GM23248 (cell line): ENCODE data around the gene GLCCI1. TPM values are rescaled to one million over a fixed set of nuclear protein-coding genes. Genes with fewer than 3 reads are reported as not detected.

Experiments used
- DNase-seq: peaks from one replicate; pipeline ENCODE4 v3.0.0-alpha.2; 2015
- H2AFZ ChIP-seq: fragments of 200-600 bp; sonication (generic); 2 replicates; pipeline ENCODE4 v1.6.1; 2016; ENCODE audit warnings: antibody characterized with exemption
- H3F3A ChIP-seq: fragments of 200-600 bp; sonication (generic); 2 replicates; pipeline ENCODE4 v1.6.1; 2016; ENCODE audit warnings: mild to moderate bottlenecking, antibody characterized with exemption, mixed run types; ENCODE audit not compliant: insufficient read depth
- H3K27ac ChIP-seq: fragments of 200-600 bp; sonication (generic); 2 replicates; pipeline ENCODE4 v1.5.1; 2016; ENCODE audit warnings: mild to moderate bottlenecking
- H3K27me3 ChIP-seq: fragments of 200-600 bp; sonication (generic); replicated peaks from 2 replicates; pipeline ENCODE4 v1.6.1; 2016; ENCODE audit warnings: mild to moderate bottlenecking; ENCODE audit not compliant: insufficient read depth
- H3K36me3 ChIP-seq: fragments of 200-600 bp; sonication (generic); 2 replicates; pipeline ENCODE4 v1.6.1; 2016; ENCODE audit warnings: low read depth, mild to moderate bottlenecking
- H3K4me1 ChIP-seq: fragments of 200-600 bp; sonication (generic); 2 replicates; pipeline ENCODE4 v1.6.1; 2016; ENCODE audit warnings: mild to moderate bottlenecking; ENCODE audit not compliant: insufficient read depth
- H3K4me2 ChIP-seq: fragments of 200-600 bp; sonication (generic); one replicate; pipeline ENCODE4 v1.6.1; 2016; ENCODE audit warnings: mild to moderate bottlenecking; ENCODE audit not compliant: unreplicated experiment
- H3K4me3 ChIP-seq: fragments of 200-600 bp; sonication (generic); 2 replicates; pipeline ENCODE4 v1.5.1; 2016; ENCODE audit warnings: mild to moderate bottlenecking
- H3K79me2 ChIP-seq: fragments of 200-600 bp; sonication (generic); 2 replicates; pipeline ENCODE4 v1.6.1; 2016; ENCODE audit warnings: mild to moderate bottlenecking; ENCODE audit not compliant: insufficient read depth
- H3K9ac ChIP-seq: fragments of 200-600 bp; sonication (generic); 2 replicates; pipeline ENCODE4 v1.6.1; 2016; ENCODE audit warnings: mild to moderate bottlenecking
- H3K9me2 ChIP-seq: fragments of 200-600 bp; sonication (generic); 2 replicates; pipeline ENCODE4 v1.6.1; 2016; ENCODE audit warnings: mixed run types, mild to moderate bottlenecking, moderate library complexity; ENCODE audit not compliant: insufficient read depth
- H3K9me3 ChIP-seq: fragments of 200-600 bp; sonication (generic); one replicate; pipeline ENCODE4 v1.6.1; 2017; ENCODE audit warnings: low read depth
- H4K20me1 ChIP-seq: fragments of 200-600 bp; sonication (generic); 2 replicates; pipeline ENCODE4 v1.6.0; 2016; ENCODE audit not compliant: insufficient read depth
- EZH2 ChIP-seq: fragments of 200-600 bp; sonication (generic); IDR thresholded peaks from 2 replicates; pipeline ENCODE4 v1.6.1; 2018; ENCODE audit warnings: antibody characterized with exemption, mild to moderate bottlenecking; ENCODE audit not compliant: insufficient read depth, poor library complexity, severe bottlenecking
- EZH2phosphoT487 ChIP-seq: fragments of 200-600 bp; sonication (generic); IDR thresholded peaks from 2 replicates; pipeline ENCODE4 v1.6.1; 2018; ENCODE audit warnings: antibody characterized with exemption, moderate library complexity, mild to moderate bottlenecking, low read depth; ENCODE audit not compliant: insufficient read depth
- WGBS, 2 experiments: methylation state at CpG; one replicate each; pipeline ENCODE4 v1.1.6; 2015 to 2017; ENCODE audit warnings: low lambda C conversion rate in 2 of 2, low coverage in 1 of 2; ENCODE audit errors: missing lambda C conversion rate in 2 of 2; 5-methylcytosine and 5-hydroxymethylcytosine counted together
- in situ Hi-C: fragments of 300-500 bp; cut with MboI; formaldehyde crosslinking; loops from 2 replicates; pipeline ENCODE4 v1.15.0; 2020
- polyA plus RNA-seq: library from polyadenylated mRNA; unstranded; fragments of >200 nt; fragmentation: Nextera tagmentation; extraction: Ambion mirVana; gene quantifications from 2 replicates; pipeline ENCODE4 v1.2.1, GENCODE V29; 2016
- total RNA-seq: library from RNA; depleted of rRNA; stranded (reverse); fragments of >200 nt; shearing (Covaris generic); gene quantifications from 2 replicates; pipeline ENCODE4 v1.2.3, GENCODE V29; 2014

GLCCI1 gene
- total and polyA plus RNA-seq, 2 experiments from 2014 or later: 2.5 to 3.0 TPM

GRCh38 chr7:8125680-8126444 is 157.3 kb downstream of the GLCCI1 start:
- H3K9ac ChIP-seq: no peak overlapping the region
- H3K9me2 ChIP-seq: no peaks in the 10 kb centered on the region
- 0 out of 2 replicates have a peak, but pooled peaks cover 4% of the 10 kb centered on the region for H3K27me3 ChIP-seq
- no peak overlapping the region for H3K27ac ChIP-seq
- DNase-seq: no peak
- TF ChIP-seq EZH2phosphoT487 (no peak), EZH2 (no peak)
- no peaks in the 10 kb centered on the region for H3K79me2 ChIP-seq
- no peaks in the 10 kb centered on the region for H3K36me3 ChIP-seq
- H2AFZ ChIP-seq: no peak overlapping the region
- no peak overlapping the region for H3K4me3 ChIP-seq
- in situ Hi-C loops: no loop called here
- 18 to 25% methylated on average over 8 of the region's 8 CpGs for WGBS, 2 experiments
- no peaks in the 10 kb centered on the region for H4K20me1 ChIP-seq
- no peaks in the 10 kb centered on the region for H3F3A ChIP-seq
- no peaks in the 10 kb centered on the region for H3K4me1 ChIP-seq
- H3K4me2 ChIP-seq: no peak overlapping the region
- no peaks in the 10 kb centered on the region for H3K9me3 ChIP-seq

DNA sequence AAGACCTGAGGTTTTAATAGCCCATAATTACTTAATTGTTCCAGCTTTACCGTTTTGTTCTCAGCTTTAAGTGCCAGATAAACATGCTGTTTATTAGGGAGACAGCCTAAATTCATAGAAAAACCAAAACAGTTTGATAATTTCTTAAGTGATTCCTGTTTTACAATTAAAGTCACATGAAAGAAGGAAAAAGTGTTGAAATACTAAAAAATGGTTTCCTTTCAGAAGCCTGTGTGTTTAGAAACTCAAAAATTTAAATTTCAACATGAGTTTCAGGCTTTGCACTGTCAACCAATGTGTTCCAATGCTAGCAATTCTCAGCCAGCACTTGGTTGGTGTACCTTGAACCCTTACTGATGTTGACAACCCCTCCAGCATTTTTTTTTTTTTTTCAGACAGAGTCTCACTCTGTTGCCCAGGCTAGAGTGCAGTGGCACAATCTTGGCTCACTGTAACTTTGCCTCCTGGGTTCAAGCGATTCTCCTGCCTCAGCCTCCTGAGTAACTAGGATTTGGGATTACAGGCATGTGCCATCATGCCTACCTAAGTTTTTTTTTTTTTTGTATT is 158.1 kb downstream of the GLCCI1 start:
- H2AFZ ChIP-seq: no peak overlapping the region
- H3F3A ChIP-seq: no peaks in the 10 kb centered on the region
- no peak overlapping the region for H3K9ac ChIP-seq
- H3K36me3 ChIP-seq: no peaks in the 10 kb centered on the region
- H3K4me1 ChIP-seq: no peaks in the 10 kb centered on the region
- no peak overlapping the region for H3K4me2 ChIP-seq
- TF ChIP-seq EZH2phosphoT487 (no peak), EZH2 (no peak)
- H3K9me2 ChIP-seq: no peaks in the 10 kb centered on the region
- in situ Hi-C loops: no loop called here
- no peaks in the 10 kb centered on the region for H4K20me1 ChIP-seq
- no peaks in the 10 kb centered on the region for H3K79me2 ChIP-seq
- 38 to 41% methylated on average over 2 of the region's 2 CpGs for WGBS, 2 experiments
- no peaks in the 10 kb centered on the region for H3K9me3 ChIP-seq
- H3K4me3 ChIP-seq: no peak overlapping the region
- DNase-seq: no peak
- H3K27me3 ChIP-seq: 0 out of 2 replicates have a peak, but pooled peaks cover 4% of the 10 kb centered on the region
- no peak overlapping the region for H3K27ac ChIP-seq

- Histone ChIP-seq H3K27ac (no peak overlapping the region), H3K9me3 (no peaks in the 10 kb centered on the region), H2AFZ (no peak overlapping the region), H3K79me2 (no peaks in the 10 kb centered on the region), H4K20me1 (no peaks in the 10 kb centered on the region), H3K9me2 (no peaks in the 10 kb centered on the region), H3K36me3 (no peaks in the 10 kb centered on the region), H3K27me3 (0 out of 2 replicates have a peak, but pooled peaks cover 4% of the 10 kb centered on the region), H3K9ac (no peak overlapping the region), H3F3A (no peaks in the 10 kb centered on the region), H3K4me3 (no peak overlapping the region), H3K4me2 (no peak overlapping the region), H3K4me1 (no peaks in the 10 kb centered on the region)
- in situ Hi-C loops: no loop called here
- WGBS, 2 experiments: 26 to 35% methylated on average over 12 of the region's 12 CpGs
- DNase-seq: no peak
- TF ChIP-seq EZH2phosphoT487: no peak
- TF ChIP-seq EZH2: no peak
These were observed 160.1 kb downstream of the GLCCI1 start for GRCh38 chr7:8128449-8129317.

- Histone ChIP-seq H3K27ac (no peak overlapping the region), H3F3A (no peaks in the 10 kb centered on the region), H3K36me3 (no peaks in the 10 kb centered on the region), H3K27me3 (0 out of 2 replicates have a peak, but pooled peaks cover 4% of the 10 kb centered on the region), H3K9ac (no peak overlapping the region), H4K20me1 (no peaks in the 10 kb centered on the region), H2AFZ (no peak overlapping the region), H3K9me3 (no peaks in the 10 kb centered on the region), H3K4me3 (no peak overlapping the region), H3K4me1 (no peaks in the 10 kb centered on the region), H3K79me2 (no peaks in the 10 kb centered on the region), H3K4me2 (no peak overlapping the region), H3K9me2 (no peaks in the 10 kb centered on the region)
- DNase-seq: no peak
- WGBS, 2 experiments: 81 to 89% methylated on average over 1 of the region's 1 CpG
- in situ Hi-C loops: no loop called here
- no peak for TF ChIP-seq EZH2phosphoT487
- TF ChIP-seq EZH2: no peak
These were observed 160.7 kb downstream of the GLCCI1 start for GRCh38 chr7:8129318-8129659.
